SU-DHL-6 (cell line): Measurements from ENCODE around the gene BRSK2.

ENCODE experiments used
- EZH2phosphoT487 ChIP-seq: fragments of 200-600 bp; sonication (generic), shearing (Covaris generic); conservative IDR thresholded peaks from 2 replicates; pipeline ENCODE4 v1.6.1; 2018; ENCODE audit warnings: mild to moderate bottlenecking, antibody characterized with exemption, low read length, moderate library complexity, mixed read lengths
- TF ChIP-seq, protein P1 (sequence below): fragments of 200-600 bp; sonication (generic); IDR thresholded peaks from one replicate; pipeline ENCODE4 v1.5.1; 2017; ENCODE audit warnings: antibody characterized with exemption, mild to moderate bottlenecking, low read length, moderate library complexity; ENCODE audit not compliant: insufficient read depth, poor library complexity, severe bottlenecking

- TF ChIP-seq, protein P1, sequence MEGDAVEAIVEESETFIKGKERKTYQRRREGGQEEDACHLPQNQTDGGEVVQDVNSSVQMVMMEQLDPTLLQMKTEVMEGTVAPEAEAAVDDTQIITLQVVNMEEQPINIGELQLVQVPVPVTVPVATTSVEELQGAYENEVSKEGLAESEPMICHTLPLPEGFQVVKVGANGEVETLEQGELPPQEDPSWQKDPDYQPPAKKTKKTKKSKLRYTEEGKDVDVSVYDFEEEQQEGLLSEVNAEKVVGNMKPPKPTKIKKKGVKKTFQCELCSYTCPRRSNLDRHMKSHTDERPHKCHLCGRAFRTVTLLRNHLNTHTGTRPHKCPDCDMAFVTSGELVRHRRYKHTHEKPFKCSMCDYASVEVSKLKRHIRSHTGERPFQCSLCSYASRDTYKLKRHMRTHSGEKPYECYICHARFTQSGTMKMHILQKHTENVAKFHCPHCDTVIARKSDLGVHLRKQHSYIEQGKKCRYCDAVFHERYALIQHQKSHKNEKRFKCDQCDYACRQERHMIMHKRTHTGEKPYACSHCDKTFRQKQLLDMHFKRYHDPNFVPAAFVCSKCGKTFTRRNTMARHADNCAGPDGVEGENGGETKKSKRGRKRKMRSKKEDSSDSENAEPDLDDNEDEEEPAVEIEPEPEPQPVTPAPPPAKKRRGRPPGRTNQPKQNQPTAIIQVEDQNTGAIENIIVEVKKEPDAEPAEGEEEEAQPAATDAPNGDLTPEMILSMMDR = no peak
- TF ChIP-seq EZH2phosphoT487 = no peak
Observed at GRCh38 chr11:1455763-1456060, 66.0 kb downstream of the BRSK2 start.
